HG03095 (cell line): ENCODE measurements around the gene GRM1.
A peak's percentile ranks its signal among the peaks of the same experiment; 100 is the strongest.
"Not testable (repeated sequence)": the region's sequence is repeated elsewhere in the genome, so short reads cannot be mapped to it uniquely, and the experiment has no call there.

Experiments
- ATAC-seq: cut with Tn5 transposase; IDR thresholded peaks from one replicate; pipeline ENCODE4 v1.9.1; 2021; ENCODE audit warnings: moderate library complexity; ENCODE audit not compliant: unreplicated experiment

Gene GRM1

DNA sequence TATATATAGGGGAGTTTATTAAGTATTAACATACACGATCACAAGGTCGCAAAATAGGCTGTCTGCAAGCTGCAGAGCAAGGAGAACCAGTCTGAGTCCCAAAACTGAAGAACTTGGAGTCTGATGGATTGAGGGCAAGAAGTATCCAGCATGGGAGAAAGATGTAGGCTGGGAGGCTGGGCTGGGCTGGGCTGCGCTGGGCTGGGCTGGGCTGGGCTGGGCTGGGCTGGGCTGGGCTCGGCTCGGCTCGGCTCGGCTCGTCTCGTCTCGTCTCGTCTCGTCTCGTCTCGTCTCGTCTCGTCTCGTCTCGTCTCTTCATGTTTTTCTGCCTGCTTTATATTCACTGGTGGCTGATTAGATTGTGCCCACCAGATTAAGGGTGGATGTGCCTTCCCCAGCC is 238.6 kb downstream of the GRM1 start:
- no peak for ATAC-seq

DNA sequence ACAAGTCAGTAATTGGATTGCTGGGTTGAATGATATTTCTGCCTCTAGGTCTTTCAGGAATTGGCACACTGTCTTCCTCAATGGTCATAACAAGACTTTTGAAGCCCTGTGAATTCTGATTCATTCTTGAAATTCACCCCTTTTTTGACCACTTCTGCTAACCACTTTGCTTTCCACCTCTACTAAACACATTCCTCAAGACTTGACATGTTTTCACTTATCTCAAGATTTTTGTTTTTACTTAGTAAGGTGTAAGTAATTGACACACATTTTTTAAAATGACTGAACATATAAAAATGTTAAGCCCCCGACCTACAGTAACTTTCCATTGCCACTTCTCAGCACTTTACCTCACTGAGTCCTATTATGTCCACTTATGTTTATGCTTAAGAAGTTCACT is 239.1 kb downstream of the GRM1 start:
- ATAC-seq, result no peak

DNA sequence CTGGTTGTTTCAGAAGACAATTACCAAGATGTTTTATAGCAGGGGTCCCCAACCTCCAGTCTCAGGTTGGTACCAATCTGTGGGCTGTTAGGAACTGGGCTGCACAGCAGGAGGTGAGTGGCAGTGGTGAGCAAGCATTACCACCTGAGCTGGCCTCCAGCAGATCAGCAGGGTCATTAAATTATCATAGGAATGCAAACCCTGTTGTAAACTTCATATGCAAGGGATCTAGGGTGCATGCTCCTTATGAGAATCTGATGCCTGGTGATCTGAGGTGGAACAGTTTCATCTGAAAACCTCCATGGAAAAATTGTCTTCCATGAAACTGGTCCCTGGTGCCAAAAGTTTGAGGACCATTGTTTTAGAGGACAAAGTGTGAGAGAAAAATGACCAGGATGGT is 240.6 kb downstream of the GRM1 start:
- no peak for ATAC-seq

DNA sequence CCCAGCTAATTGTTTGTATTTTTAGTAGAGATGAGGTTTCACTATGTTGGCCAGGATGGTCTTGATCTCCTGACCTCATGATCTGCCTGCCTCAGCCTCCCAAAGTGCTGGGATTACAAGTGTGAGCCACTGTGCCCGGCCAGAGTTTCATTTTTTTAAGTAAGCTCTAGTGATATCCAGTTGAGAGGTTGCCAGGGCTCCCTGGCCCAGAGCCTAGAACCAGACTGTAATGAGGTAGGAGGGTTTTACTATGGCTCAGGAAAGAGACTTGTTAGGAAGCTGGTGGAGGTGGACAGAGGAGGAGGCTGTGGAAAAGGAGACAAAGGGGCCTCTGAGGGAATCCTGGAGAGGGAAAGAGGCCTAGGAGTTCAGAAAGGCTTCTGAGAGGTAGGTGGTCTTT is 242.3 kb downstream of the GRM1 start:
- ATAC-seq, result not testable (repeated sequence)

DNA sequence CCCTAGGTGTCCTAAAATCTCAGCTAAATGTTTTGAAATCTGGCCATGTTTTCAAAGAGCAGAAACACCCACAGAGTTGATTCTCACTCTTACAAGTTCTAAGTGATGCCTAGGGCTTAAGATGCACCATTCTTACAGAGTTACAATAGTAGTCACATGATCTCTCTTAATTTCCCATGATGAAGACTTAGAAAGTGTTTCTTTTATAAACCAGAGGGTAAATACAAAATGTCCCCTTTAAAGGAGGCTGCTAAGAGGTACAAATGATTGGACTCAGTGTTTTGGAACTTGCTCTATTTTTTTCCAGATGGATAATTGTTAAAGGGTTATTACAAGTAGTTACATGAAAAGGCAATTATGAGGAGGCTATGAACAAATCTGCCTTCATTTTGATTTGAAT is 244.6 kb downstream of the GRM1 start:
- no peak for ATAC-seq

DNA sequence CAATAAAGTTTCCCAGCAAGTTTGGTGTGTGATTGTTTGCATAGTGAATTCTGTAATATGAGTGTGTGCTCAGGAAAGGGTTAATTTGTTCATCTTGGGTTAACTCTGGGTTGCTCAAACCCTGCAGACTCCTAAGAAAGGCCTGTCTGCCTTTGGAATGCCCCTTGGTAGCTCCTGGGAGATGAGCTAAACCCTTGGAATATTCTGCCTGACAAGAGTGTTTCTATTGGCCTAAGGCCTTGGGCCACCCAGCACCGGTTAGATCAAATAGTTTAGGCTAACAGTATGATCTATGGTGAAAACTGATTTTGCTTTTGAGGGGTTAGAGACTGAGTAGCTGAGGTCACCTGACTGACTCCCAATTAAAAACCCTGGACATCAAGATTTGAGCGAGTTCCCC is 248.3 kb downstream of the GRM1 start:
- no peak for ATAC-seq

DNA sequence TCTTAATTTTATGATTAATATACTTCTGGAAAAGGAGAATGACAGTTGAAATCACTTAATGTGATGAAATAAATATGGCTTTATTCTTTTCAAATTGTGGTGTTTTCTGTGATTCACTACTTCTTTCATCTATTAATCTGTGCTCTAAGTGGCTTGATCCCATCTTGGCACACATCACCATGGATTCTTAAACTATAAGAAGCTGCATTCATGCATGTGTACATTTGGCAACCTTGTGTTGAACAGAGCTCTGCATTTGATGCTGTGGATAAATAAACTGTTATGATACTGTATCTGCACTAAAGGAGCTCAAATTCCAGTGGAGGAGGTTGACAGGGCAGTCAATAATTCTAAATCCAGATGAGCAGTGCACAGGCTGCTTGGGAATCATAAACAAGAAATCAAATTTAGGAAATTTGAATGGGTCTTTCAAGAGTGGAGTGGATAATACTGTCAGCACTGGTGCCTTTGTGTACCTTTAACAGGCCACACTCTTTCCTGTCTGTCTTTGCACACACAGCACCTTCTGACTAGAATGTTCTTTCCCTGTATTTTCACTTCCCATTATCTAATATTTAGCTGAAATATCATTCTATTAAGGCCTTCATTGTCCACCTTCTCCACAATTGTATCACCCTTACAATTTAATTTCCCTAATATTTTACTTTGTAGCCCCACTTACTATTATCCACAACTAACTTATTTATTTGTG is 252.9 kb downstream of the GRM1 start:
- peak; percentile 56 for ATAC-seq

DNA sequence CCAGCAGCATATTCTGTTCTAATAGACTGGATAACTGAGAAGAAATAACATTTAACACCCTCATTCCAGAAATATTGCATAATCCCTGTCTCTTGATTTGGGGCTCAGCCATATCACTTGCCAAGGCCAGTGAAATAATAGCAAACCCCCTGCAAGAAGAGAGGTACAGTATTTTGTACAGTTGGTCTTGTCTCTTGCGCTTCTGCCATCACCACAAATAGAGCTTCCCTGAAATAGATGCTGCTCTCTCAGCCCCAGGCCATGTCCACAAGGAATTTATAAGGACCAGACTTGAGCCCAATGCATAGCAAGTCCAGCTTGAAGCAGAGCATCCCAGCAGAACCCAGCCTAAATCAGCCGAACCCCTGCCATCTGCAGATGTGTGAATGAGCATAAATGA is 254.0 kb downstream of the GRM1 start:
- no peak for ATAC-seq

DNA sequence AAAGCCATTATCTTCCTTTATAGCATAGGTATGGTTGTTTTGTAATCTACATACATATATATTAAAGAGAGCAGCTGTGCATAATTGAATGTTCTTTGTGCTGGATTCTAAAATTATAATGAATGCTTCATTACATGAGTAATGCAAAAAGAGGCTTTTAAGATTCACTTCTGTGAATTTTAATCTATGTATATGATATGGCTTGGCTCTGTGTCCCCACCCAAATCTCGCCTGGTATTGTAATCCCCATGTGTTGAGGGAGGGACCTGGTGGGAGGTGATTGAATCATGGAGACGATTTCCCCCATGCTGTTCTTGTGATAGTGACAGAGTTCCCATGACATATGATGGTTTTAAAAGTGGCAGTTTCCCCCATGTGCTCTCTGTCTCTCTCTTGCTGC is 255.4 kb downstream of the GRM1 start:
- ATAC-seq, result no peak

DNA sequence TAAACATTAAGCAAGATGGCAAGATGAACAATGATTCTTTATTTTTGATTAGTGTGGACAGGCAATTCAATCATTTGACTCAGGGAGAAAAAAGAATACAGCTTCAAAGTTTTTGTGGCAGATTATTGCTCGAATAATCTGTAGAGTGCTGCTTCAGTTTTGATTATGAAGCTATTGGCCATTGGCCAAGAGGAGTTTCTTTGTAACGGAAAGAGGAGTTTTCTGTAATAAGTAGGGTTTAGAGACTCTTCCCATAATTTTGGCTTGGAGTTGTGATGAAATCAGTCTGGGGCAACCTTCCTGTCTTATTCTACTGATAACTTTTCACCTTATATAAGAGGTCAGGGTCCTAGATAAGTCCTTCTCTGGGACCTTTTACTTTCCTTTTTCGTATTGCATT is 258.1 kb downstream of the GRM1 start:
- no peak for ATAC-seq

DNA sequence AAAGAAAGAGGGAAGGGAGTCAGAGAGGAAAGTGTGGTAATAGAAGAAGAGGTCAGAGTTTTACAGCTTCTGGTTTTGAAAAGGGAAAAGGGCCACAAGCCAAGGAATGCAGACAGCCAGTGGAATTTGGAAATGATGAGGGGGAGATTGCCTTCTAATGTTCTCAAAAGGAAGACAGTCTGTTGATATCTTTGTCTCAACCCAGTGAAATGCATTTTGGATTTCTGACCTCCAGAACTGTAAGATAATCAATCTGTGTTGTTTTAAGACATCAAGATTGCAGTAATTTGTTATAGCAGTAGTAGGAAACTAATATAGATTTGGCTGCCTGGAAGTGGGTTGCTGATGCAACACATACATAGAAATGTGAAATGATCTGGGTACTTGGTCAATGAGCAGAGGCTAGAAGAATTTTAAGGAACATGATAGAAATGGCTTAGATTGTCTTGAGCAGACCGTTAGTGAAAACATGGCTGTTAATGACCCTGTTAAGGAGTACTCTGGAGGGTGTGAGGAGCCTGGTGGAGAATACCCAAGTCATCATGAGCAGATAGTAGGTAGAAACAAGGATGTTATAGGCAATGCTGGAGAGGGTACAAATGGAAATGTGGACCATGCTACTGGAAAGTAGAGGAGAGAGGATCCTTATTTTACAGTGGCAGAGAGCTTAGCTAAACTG is 259.0 kb downstream of the GRM1 start:
- ATAC-seq, result no peak

DNA sequence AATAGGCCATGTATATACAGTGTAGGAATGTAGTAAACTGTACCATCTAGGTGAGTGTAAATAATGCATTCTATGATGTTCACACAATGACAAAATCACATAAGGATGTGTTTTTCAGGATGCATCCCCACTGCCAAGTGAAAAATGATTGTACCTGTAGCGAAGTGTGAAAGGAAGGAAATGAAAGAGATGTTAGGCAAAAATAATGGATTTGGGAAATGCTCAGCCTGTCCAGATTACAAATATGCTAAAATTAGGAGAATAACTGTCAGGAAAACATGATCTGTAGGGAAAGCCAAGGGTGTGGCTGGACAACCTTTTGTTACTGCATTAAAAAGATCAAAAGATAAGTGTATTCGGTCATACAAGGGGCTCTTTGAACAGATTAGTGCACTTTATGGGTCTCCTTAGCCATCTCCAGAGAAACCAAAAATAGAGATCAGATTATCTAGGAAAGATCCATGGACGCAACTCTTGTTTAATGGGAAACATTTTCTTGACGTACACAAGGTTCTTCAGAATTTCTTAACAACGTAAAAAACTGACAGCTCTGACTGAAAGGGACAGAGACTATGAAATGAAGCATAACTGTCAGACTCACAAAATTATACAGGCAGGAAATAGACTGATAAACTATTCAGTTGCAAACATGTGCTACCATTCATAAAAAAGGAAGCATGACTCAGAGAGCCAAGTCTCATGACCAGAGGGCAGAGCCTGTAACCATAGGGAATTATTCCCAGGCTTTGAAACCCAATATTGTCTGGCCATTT is 261.1 kb downstream of the GRM1 start:
- no peak for ATAC-seq

DNA sequence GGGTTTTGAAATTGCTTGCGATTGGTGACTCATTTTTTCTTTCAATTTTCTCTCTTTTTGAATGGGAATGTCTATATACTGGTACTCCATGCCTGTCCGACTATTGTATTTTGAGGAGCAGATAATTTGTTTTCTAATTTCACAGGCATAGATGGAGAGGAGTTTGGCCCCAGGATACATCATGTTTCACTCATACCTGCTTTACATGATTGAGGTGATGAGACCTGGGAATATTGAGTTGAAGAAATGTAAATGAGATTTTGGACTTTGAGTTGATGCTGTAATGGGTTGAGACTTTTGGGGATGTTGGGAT is 261.7 kb downstream of the GRM1 start:
- no peak for ATAC-seq

DNA sequence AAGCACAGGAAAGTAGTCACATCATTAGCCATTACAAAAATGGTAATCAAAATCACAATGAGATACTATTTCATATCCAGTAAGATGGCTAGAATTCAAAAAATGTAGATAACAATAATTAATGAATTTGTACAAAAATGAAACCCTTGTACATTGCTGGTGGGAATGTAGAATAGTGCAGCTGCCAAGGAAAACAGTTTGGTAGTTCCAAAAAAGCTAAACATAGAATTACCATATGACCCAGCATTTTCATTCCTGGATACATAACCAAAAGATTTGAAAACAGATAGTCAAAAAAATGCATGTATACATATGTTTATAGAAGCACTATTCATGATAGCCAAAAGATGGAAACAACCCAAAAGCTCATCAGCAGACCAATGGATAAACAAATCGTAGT is 263.6 kb downstream of the GRM1 start:
- ATAC-seq, result no peak

DNA sequence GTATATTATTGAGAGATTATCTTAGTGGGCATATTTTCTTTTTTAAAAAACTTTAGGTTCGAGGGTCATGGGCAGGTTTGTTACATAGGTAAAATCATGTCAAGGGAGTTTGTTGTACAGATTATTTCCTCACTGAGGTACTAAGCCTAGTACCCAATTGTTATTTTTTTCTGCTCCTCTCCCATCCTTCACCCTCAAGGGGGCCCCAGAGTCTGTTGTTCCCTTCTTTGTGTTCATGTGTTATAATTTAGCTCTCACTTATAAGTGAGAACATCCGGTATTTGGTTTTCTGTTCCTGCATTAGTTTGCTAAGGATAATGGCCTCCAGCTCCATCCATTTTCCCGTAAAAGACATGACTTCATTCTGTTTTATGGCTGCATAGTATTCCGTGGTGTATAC is 266.8 kb downstream of the GRM1 start:
- ATAC-seq, result no peak

DNA sequence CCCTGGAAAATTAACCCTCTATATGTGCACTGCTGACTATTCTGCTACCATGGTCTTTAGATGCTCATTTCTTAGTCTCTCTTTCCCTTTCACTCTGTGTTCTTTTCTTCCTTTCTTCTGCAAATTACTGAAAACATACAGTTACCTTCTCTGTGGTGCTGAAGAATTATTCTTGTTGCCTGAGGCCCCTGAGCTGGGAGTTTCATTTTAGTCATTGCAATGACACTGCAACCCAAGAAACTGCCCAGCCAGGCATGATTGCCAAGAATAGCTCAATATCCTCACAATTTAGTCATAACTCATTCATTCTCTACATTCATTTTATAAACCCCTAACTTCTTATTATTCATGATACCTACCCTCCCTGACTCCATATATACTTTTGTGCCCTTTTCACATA is 269.0 kb downstream of the GRM1 start:
- ATAC-seq, result no peak

DNA sequence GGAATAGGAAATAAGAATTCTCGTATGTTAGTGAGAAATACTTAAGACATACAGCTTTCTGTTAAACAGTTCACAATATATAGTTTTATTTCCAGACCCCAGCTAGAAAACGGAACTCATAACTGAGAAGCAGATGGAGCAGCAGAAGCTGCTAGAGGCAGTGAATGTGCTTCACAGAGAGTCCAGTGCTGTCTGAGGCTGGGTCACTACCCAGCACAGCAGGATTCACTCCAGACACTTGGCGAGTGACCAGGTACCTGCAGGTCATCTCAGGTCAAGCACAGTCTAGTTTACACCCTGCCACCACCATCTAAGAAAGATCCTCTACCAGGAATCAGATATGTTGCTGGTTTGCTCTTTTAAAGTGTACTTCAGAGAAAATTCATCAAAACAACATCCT is 271.7 kb downstream of the GRM1 start:
- no peak for ATAC-seq

DNA sequence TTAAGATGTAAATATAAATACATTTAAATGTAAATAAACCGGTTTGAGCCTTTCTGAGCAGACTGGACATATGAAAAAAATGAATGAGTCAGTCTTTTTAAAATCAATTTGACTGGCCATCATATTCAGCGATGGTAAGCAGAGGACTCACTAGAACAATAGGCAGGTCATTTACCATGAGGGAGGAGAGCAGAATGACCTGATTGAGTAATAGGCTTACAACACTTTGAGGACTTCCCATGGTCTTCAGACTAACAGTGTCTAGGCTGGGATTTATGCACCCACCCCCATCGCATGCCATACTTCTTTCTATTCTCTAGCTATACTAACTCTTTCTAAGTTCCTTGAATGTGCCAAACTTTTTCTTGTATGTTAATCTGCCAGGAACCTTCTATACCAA is 272.9 kb downstream of the GRM1 start:
- ATAC-seq, result no peak

DNA sequence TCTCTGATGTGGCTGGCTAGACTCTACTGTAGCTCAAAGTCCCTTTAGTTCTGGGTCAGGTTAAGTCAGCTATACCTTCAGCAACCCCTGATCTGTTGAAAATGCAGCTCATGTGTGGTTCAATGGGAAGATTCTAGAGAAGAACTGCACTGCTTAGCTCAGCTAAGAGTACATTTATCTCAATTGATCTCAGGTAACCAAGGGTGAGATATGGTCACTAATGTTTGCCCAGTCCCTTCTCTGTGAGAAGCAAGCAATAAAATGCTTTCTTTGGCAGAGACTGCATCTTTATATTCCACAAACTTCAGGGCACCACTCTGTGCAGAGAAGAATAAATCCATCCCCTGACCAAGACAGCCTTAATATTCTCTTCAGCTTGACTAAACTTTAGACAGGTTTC is 274.1 kb downstream of the GRM1 start:
- no peak for ATAC-seq

DNA sequence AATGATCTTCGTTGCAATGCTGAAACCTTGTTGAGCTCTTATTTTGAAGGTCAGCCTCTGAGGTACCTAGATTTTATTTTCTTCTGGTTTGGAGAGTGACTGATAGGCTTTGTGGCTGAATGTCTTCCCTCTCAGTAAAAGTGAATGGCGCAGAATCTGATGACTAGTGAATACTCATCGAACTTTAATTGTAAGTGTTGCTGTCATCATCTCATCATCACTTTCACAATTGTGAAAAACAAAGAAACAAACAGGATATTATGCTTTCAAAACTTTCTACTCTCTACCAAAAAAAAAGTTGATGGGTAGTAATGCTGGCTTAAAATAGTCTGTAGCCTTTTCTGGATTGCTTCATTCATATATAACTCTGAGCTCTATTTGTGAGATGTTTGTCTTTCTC is 275.3 kb downstream of the GRM1 start:
- ATAC-seq, result no peak

DNA sequence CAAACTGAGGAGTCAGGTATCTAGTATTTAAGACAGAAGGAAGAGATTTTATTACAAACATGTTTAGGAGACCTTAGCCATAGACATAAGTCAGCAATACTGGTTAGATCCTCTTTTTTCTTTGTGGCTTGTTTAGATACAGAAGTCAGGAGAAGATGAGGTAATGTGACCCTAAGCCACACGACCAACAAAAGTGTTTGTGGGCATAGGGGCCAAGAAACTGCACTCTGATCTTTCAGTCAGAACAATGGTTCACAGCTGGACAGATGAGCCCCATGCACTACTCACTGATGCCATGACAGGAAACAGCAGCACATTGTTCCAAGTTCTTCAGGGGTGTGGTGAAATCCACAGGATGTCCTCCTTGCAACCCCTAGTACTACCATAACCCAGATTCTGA is 276.2 kb downstream of the GRM1 start:
- ATAC-seq, result no peak

DNA sequence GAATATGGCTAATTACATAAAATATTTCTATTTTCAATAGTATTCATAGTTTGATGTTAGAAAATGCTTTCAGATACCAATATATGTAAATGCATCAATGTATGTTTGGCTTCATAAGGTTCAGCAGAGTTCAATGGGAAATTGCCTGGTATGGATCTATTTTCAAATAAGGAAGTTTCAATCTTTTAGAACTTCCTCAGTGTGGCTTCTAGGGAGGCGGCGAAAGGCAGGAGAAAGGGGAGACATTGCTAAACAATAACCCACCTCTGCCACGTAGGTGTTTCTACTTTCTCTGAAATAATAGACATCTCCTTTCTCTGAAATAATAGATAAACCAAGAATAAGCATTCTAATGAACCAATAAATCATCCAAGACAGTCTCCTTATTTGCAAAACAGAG is 277.1 kb downstream of the GRM1 start:
- ATAC-seq, result no peak
